HT1080 (cell line): ENCODE measurements around the gene DENND4A. TPM values are rescaled to one million over a fixed set of nuclear protein-coding genes. Genes with fewer than 3 reads are reported as not detected.
"Not testable (repeated sequence)": the region's sequence is repeated elsewhere in the genome, so short reads cannot be mapped to it uniquely, and the experiment has no call there.

ENCODE experiments used
- DNase-seq: peaks from one replicate; pipeline ENCODE4 v3.0.0-alpha.2; 2015; ENCODE audit warnings: low read depth
- total RNA-seq: library from RNA; depleted of rRNA; stranded (reverse); fragments of >200 nt; shearing (Covaris generic); gene quantifications from 2 replicates; pipeline ENCODE4 v1.2.3, GENCODE V29; 2014

Gene DENND4A
- total RNA-seq, 1 experiment from 2014 or later = 9.5 TPM

DNA sequence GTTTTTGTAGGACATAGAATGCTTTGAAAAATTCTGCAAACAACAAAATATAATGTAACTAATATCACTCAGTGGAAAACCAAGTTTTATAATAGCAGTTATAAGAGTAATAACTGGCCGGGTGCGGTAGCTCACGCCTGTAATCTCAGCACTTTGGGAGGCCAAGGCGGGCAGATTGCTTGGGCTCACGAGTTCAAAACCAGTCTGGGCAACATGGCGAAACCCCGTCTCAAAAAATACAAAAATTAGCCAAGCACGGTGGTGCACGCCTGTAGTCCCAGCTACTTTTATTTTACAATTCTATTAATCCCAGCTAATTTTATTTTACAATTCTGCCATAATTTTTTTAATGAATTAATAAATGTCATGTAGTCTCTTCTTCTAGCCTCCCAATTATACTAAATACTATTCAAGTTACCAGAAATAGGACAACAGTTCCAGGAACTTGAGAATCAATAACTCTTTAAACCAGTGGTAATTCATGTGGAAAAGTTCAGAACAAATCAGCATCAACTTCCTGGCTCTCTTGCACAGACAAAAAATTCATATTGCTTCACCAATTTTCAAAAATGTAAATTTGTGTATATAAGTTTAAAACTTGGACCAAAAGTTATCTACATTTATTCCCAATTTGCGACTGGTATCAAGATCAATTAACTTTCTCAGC is 2.2 kb downstream of the DENND4A start:
- no peak for DNase-seq

DNA sequence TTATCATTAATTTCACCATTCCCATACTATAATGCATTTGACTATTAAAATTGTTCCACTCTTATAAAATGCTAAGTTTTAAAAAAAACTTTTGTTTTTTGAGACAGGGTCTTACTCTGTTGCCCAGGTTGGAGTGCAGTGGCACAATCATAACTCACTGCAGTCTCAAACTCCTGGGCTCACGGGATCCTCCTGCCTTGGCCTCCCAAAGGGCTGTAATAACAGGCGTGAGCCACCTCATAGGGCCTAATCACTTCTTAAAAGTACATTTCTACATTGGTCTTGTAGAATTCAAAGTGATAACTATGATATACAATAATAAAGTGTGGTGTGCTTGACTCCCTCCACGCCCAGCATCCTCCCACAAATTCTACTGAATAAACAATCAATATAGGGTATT is 3.0 kb downstream of the DENND4A start:
- no peak for DNase-seq

DNA sequence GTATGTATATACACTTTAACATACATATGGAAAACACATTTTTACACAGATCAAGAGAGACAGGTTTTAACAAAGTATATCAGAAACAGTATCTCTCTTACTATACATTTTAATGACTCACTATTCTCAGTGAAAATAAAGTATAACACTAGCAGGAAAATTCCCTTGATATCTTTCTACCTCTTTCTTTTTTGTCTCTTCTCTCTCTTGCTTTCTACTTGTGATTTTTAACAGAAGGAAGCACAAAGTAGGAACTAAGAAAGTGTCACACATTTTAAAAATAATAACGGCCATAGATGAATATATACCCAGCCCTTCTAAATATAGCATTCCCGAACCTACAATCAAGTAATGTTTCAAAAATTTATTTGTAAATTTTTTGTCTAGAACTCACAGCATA is 4.8 kb downstream of the DENND4A start:
- DNase-seq = no peak

DNA sequence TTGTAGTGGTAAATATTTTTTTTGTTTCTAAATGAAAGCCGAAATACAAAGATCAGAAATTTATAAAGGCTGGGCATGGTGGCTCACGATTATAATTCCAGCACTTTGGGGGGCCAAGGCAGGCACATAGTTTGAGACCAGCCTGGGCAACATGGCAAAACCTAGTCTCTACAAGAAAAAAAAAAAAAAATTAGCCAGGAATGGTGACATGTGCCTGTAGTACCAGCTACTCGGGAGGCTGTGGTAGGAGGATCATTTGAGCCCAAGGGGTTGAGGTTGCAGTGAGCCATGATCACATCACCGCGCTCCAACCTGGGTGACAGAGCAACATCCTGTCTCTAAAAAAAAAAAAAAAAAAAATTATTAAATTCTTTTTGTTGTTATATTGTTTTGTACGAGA is 6.9 kb downstream of the DENND4A start:
- no peak for DNase-seq

DNA sequence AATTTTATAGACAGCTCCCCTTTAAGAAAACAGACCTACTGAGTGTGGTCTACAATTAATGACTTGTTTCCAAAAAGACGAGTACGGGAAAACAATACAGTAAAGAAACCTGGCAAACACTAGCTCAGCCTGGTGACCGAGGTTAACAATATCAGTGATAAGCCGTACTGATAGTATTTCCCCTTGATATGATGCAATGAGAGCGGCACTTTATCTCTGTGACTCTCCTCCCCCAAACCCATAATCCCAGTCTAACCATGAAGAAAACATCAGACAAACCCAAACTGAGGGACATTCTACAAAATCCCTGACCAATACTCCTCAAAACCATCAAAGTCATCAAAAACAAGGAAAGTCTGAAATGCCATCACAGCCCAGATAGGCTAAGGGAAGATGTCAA is 8.2 kb downstream of the DENND4A start:
- no peak for DNase-seq

DNA sequence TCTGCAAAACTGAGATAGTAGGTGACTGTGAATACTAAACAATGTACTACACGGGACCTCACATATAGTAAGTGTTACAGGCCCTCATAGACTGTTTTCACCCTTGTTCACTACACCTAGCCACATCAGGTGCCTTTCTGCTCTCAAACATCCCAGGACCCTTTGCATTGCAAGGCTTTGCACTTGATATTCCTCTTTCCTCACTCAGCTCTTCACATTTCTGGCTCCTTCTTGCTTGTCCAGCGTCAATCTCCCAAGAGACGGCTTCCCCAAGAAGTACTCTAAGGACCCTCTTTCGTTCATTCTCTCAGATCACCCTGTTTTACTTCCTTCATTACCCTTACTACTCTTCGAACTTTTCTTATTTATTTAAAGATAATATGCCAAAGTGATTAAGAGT is 10.0 kb downstream of the DENND4A start:
- DNase-seq = no peak

DNA sequence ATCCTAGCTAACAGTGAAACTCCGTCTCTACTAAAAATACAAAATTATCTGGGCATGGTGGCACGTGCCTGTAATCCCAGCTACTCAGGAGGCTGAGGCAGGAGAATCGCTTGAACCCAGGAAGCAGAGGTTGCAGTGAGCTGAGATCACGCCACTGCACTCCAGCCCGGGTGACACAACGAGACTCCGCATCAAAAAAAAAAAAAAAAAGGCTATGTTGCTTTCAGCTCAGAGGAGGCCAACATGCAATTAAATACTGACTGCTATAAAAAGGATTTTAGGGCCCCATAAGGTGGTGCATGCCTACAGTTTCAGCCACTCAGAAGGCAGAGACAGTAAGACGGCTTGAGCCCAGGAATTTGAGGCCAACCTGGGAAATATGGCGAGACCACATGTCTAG is 13.4 kb downstream of the DENND4A start:
- not testable (repeated sequence) for DNase-seq

DNA sequence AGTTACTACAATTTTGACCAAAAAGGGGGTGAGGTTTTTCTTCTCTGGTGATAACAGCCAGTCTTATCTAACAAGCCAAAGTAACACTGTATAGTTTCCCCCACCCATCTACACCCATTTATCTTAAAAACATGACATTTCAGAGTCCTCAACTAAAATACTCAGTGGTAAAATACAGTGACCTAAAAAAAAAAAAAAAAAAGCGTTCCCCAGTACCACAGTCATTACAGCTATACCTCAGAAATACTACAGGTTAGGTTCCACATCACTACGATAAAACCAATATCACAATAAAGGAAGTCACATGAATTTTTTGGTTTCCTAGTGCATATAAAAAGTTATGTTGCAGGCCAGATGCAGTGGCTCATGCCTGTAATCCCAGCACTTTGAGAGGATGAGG is 13.8 kb downstream of the DENND4A start:
- DNase-seq = no peak

DNA sequence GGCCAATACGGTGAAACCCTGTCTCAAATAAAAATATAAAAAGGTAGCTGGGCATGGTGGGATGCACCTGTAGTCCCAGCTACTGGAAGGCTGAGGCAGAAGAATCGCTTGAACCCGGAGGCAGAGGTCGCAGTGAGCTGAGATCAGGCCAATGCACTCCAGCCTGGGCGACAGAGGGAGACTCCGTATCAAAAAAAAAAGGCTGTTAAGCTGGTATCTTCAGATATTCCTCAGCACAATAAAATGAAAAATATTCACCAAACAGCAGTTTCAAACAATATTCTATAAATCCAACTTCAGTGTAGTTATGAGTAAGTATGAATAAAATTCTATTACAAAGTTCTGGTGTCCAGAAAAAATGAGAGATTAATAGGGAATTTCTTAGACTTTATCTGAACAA is 14.2 kb downstream of the DENND4A start:
- no peak for DNase-seq

DNA sequence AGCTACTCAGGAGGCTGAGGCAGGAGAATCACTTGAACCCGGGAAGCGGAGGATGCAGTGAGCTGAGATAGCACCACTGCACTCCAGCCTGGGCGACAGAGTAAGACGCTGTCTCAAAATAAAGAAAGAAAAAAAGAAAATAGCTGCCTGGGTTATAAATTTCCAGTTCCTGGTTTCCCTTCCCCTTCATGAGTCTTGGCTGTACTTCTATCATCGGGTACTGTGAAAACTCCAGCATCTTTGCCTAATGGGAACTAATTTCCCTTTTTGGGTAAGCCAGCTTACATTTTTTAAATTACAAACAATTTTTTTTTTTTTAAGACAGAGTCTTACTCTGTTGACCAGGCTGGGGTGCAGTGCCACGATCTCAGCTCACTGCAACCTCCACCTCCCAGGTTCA is 15.0 kb downstream of the DENND4A start:
- DNase-seq = no peak

DNA sequence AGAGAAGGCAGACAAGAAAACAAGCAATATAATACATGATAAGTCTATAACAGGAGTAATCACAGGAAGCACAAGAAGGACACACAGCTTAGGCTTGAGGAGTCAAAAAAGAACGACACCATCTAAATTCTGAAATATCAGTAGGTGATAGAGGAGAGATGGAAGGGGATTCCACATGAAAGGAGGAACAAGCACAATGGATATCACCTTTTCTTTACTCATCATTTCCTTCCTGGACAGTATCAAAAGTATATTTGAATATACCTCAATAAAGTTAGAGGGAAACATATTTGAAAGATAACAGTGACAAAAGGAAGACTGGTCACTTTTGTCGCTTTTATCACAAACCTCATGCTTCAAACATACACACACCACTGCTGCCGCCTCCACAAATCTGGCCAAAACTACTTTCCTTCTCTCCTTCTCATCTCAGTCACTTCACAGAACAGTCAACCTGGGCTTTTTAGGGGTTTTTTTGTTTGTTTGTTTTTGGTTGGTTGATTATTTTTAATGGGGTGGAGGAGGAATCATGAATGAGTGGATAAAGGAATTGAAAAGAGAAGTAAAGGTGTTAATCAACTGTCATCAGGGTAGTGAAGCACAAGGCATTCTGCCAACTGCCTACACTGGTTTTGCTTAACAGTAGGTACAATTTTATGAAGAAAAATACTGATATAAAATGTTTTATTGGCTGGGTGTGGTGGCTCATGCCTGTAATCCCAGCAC is 18.5 kb downstream of the DENND4A start:
- no peak for DNase-seq

DNA sequence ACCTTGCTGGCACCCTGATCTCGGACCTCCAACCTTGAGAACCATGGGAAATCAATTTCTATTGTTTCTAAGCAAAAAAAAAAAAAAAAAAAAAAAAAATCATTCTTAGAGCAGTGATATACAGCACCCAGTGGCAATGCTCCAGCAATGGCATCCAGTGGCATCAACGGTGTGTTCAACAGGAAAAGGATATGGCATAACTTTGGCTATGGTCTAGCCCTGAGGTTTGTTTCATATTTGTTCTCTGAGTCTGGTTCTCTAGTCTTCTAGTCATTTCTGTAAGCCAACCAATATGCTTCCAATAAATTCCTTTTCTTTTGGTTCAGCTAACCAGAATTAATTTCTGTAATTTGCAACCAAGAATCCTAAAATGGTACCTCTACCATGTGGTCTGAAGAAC is 19.2 kb downstream of the DENND4A start:
- no peak for DNase-seq

DNA sequence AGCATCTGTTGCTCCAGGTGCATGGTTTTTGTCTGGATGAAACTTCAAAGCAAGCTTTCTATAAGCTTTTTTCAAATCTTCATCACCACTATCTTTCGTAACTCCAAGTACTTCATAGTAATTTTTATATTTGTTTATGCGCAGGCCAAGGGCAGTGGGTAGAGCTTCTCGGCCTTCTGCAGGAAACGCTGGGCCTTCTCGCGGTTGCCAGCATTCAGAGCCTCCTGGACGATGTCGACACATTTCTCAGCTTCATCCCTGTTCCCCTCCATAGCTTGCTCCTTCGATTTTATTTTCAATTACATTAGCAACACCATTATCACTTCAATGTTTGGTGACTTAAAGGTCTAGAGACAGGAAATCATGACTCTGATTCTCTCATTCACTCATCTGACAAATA is 20.2 kb downstream of the DENND4A start:
- DNase-seq = no peak

DNA sequence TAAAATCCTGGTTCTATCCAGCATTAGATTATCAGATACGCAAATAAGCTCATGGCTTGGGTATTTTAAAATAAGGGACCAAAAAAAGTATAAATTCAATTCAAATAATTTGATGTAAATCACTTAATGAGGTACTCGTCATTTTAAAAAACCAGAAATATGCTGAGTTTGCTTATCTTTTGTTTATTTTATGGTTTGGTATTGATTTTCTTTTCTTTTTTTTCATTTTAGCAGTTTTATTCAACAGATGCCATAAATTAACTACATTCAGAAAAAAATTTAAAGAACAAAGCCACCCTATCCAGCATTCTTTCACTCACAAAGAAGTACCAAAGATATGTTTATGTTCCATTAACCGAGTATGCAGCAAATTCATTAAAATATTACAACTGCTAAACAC is 22.6 kb downstream of the DENND4A start:
- no peak for DNase-seq

DNA sequence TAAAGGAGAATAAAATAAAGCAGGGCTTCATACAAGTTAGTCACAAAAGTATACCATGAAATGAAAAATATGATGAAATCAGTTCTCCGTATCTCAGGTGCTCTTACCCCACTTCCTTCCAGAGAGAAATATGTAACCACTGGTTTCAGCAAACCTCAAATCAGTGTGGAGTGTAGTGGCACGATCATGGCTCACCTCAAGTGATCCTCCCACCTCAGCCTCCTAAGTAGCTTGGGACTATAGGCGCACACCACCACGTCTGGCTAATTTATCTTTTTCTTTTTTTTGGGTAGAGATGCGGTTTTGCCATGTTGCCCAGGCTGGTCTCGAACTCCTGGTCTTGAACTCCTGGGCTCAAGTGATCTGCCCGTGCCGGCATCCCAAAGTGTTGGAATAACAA is 24.2 kb downstream of the DENND4A start:
- DNase-seq = no peak

DNA sequence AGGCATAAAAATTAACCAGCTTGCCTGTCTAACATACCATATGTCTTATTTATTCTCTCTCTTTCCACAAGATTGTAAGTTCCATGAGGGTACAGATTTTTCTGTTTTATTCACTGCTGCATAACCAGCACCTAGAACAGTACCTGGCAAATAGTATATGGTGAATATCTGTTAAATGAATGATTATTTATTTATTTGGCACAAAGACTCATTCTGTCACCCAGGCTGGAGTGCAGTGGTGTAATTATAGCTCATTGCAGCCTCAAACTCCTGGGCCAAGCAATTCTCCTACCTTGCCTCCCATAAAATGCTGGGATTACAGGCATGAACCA is 24.9 kb downstream of the DENND4A start:
- DNase-seq = no peak

DNA sequence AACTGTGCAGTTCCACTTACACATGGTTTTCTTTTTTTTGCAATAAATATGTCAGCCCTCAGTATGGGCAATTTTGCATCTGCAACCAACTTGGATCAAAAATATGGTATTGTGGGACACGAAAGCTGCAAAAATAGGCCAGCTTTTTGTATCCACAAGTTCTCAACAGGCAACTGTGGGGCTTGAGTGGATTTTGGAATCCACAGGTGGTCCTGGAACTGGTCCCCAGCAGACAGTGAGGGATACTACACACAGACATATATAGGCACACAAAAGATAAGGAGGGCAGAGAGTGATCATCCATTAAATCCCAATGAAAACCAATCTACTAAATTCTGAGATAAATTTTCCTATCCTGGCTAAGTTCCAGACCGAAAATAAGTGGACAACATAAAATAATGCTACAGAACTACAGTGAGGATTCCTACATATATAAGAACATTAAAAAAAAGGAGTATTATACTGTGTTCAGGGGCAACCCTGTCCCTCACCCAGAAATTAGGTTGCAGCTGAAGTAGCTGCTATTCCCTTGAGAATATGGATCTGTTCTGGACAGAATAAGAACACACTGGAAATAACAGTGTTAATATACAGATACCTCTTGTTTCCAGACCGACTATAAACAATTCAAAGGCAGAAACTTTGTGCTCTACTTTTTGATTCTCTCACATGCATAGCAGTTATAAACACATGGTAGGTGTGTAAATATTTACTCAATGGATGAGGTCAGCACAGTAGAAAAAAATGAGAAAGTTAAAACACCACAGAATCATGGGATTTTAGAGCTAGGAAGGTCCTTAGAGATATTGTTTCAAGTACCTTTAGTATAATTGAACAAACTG is 25.4 kb downstream of the DENND4A start:
- no peak for DNase-seq

DNA sequence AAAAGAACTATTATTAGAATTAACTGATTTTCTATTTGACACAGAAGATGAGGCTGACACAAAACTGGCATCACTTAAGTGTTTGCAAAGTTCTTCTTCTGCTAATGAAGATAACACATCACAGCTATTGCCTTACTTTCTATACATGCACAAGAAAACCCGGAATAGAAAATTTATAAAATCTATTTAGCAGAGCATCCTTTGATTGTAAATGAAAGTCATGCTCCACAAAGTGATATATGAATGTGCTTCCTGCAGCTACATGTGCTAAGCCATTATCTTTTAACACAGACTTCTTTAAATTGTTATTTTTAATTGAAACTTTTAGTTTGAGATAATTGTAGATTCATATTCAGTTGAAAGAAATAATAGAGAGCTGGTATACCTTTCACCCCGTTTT is 27.0 kb downstream of the DENND4A start:
- no peak for DNase-seq

DNA sequence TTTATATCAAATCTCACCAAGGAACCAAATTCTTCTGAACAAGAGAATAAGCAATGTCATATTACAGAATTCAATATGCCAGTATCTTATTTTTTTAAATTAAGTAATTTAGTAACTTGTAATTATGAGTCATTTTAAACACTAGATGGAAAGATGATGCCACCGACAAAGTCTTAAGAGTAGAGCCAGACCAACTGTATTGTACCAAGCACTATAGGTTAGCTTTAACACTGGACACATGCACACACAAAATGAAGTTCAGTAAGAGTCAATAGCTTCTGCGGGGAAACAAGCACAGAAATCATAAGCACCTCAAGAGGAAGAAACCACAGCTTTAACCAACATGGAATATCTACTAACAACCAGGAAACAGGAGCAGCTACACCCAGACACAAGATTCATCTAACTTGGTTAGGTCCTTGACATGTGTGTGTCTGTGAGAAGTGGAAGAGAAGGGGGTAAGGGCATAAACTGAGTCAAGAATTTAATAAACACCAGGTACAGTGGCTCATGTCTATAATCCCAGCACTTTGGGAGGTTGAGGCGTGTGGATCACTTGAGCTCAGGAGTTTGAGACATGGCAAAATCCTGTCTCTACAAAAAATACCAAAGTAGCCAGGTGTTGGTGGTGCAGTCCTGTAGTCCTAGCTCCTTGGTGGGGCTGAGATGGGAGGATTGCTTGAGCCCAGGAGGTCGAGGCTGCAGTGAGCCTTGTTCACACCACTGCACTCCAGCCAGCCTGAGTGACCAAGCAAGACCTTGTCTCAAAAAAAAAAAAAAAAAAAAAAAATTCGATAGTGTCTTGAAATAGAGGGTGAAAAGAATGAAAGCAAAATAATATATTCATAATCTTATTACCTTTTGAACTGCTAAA is 28.9 kb downstream of the DENND4A start:
- no peak for DNase-seq

DNA sequence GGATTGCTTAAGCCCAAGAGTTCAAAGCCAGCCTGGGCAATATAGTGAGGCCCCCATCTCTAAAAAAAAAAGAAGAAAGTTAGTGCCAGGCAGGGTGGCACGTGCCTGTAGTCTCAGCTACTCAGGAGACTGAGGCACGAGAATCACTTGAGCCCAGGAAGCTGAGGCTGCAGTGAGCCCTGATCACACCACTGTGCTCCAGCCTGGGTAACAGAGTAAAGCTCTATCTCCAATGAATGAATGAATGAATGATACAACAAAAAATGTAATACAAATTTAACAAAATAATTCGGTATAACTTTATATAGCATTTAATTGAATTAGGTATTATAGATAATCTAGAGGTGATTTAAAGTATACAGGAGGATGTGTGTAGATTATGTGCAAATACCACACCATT is 29.7 kb downstream of the DENND4A start:
- no peak for DNase-seq

DNA sequence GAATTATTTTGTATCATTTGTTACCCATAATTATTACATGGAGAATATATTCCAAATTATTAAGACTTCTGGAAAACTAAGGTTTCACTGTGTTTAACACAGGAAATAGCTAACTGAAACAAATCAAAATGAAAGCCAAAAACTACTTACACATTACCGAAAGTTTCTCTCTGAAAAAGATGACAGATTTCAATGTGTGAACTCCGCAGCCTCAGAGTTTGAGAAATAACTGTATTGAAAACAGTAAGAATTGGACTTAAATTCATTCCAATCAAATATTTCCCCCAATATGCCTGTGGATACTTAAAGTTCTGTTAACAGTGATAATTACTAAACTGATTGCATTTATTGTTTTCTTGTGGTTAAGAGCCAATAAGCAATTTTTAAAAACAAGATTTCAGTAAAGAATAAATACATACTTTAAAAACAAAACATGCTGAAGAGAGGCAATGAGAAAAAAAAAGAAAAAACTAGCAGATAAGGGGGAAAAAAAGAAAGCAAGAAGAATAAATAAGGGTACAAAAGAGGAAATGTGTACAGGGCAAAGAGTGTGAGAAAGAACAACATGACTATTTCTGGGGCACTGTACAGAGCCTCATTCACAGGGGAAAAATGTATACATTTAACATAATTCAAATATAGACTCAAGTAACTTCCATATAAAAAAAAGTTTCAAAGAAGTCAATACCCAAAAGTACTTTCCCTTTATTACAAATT is 30.7 kb downstream of the DENND4A start:
- no peak for DNase-seq
